MM.1S (cell line): ENCODE results near the gene SLC11A2.

Experiments used
- DNase-seq: peaks from one replicate; pipeline ENCODE4 v3.0.0-alpha.2; 2015
- H2AFZ ChIP-seq: fragments of 300-600 bp; sonication (generic); 2 replicates; pipeline ENCODE4 v1.6.0; 2016; ENCODE audit warnings: antibody characterized with exemption, low read length
- H3F3A ChIP-seq: fragments of 300-600 bp; sonication (generic); 2 replicates; pipeline ENCODE4 v1.6.1; 2016; ENCODE audit warnings: mild to moderate bottlenecking, antibody characterized with exemption, low read length, moderate library complexity, mixed read lengths; ENCODE audit not compliant: insufficient read depth
- H3K27ac ChIP-seq: fragments of 300-600 bp; sonication (generic); 2 replicates; pipeline ENCODE4 v1.5.1; 2016; ENCODE audit warnings: mild to moderate bottlenecking, low read length
- H3K27me3 ChIP-seq: fragments of 300-600 bp; sonication (generic); replicated peaks from 2 replicates; pipeline ENCODE4 v1.6.0; 2016; ENCODE audit warnings: low read length; ENCODE audit not compliant: insufficient read depth
- H3K36me3 ChIP-seq: fragments of 300-600 bp; sonication (generic); replicated peaks from 2 replicates; pipeline ENCODE4 v1.6.1; 2016; ENCODE audit warnings: mild to moderate bottlenecking, low read length, mixed read lengths; ENCODE audit not compliant: insufficient read depth
- H3K4me1 ChIP-seq: fragments of 300-600 bp; sonication (generic); 2 replicates; pipeline ENCODE4 v1.6.1; 2016; ENCODE audit warnings: low read length, mixed read lengths
- H3K4me2 ChIP-seq: fragments of 300-600 bp; sonication (generic); 2 replicates; pipeline ENCODE4 v1.6.0; 2016; ENCODE audit warnings: low read depth, low read length
- H3K4me3 ChIP-seq: fragments of 300-600 bp; sonication (generic); 2 replicates; pipeline ENCODE4 v1.5.1; 2016; ENCODE audit warnings: low read length, mixed read lengths
- H3K79me2 ChIP-seq: fragments of 300-600 bp; sonication (generic); 2 replicates; pipeline ENCODE4 v1.6.1; 2016; ENCODE audit warnings: mixed run types, low read length, mixed read lengths
- H3K9ac ChIP-seq: fragments of 300-600 bp; sonication (generic); 2 replicates; pipeline ENCODE4 v1.6.1; 2016; ENCODE audit warnings: low read length, mixed read lengths
- H3K9me2 ChIP-seq: fragments of 300-600 bp; sonication (generic); replicated peaks from 2 replicates; pipeline ENCODE4 v1.6.1; 2016; ENCODE audit warnings: mild to moderate bottlenecking, low read length, mixed read lengths; ENCODE audit not compliant: insufficient read depth
- H3K9me3 ChIP-seq: fragments of 300-600 bp; sonication (generic); replicated peaks from 2 replicates; pipeline ENCODE4 v1.6.1; 2016; ENCODE audit warnings: mild to moderate bottlenecking, low read length, mixed read lengths; ENCODE audit not compliant: insufficient read depth
- H4K20me1 ChIP-seq: fragments of 300-600 bp; sonication (generic); 2 replicates; pipeline ENCODE4 v1.6.1; 2016; ENCODE audit warnings: mild to moderate bottlenecking, low read length, moderate library complexity, mixed read lengths; ENCODE audit not compliant: insufficient read depth
- EZH2 ChIP-seq: fragments of 300-600 bp; sonication (generic); optimal IDR thresholded peaks from 2 replicates; pipeline ENCODE3; 2017; ENCODE audit warnings: low read depth, mild to moderate bottlenecking, antibody characterized with exemption, low read length, mixed read lengths
- EZH2phosphoT487 ChIP-seq: fragments of 300-600 bp; sonication (generic); IDR thresholded peaks from 2 replicates; pipeline ENCODE4 v1.6.1; 2018; ENCODE audit warnings: antibody characterized with exemption, low read length
- TF ChIP-seq, protein P1 (sequence below): fragments of 300-600 bp; sonication (generic); IDR thresholded peaks from 2 replicates; pipeline ENCODE4 v1.5.1; 2016; ENCODE audit warnings: antibody characterized with exemption, low read length, mixed read lengths

SLC11A2 gene

DNA sequence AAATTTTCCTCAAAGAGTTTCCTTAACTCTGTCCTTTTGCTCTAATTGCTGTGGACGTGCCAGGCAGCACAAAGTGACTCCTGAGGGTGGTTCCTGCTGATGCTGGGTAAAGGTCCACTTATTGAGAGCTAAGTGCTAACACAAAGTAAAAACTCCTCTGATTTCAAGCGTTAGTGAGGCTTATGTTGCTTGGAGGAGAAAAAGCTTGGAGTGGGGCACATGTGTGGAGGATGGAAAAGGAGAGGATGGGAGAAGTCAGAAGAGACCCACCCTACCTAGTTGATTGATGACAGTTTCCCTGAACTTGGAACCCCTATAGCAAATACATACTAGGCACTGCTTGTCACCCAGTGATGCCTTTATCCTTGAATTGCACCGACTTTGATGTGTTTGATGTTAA is 10.1 kb upstream of the SLC11A2 start:
- H2AFZ ChIP-seq, result no peak overlapping the region
- no peaks in the 10 kb centered on the region for H4K20me1 ChIP-seq
- H3K27me3 ChIP-seq, result no peaks in the 10 kb centered on the region
- no peak overlapping the region for H3K4me2 ChIP-seq
- no peak overlapping the region for H3K27ac ChIP-seq
- no peaks in the 10 kb centered on the region for H3K4me1 ChIP-seq
- no peaks in the 10 kb centered on the region for H3K36me3 ChIP-seq
- H3K9ac ChIP-seq, result no peak overlapping the region
- H3K9me3 ChIP-seq, result no peaks in the 10 kb centered on the region
- no peak for DNase-seq
- H3K9me2 ChIP-seq, result no peaks in the 10 kb centered on the region
- H3F3A ChIP-seq, result no peaks in the 10 kb centered on the region
- no peak overlapping the region for H3K4me3 ChIP-seq
- TF ChIP-seq, protein P1, sequence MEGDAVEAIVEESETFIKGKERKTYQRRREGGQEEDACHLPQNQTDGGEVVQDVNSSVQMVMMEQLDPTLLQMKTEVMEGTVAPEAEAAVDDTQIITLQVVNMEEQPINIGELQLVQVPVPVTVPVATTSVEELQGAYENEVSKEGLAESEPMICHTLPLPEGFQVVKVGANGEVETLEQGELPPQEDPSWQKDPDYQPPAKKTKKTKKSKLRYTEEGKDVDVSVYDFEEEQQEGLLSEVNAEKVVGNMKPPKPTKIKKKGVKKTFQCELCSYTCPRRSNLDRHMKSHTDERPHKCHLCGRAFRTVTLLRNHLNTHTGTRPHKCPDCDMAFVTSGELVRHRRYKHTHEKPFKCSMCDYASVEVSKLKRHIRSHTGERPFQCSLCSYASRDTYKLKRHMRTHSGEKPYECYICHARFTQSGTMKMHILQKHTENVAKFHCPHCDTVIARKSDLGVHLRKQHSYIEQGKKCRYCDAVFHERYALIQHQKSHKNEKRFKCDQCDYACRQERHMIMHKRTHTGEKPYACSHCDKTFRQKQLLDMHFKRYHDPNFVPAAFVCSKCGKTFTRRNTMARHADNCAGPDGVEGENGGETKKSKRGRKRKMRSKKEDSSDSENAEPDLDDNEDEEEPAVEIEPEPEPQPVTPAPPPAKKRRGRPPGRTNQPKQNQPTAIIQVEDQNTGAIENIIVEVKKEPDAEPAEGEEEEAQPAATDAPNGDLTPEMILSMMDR, result no peak
- H3K79me2 ChIP-seq, result no peaks in the 10 kb centered on the region

DNA sequence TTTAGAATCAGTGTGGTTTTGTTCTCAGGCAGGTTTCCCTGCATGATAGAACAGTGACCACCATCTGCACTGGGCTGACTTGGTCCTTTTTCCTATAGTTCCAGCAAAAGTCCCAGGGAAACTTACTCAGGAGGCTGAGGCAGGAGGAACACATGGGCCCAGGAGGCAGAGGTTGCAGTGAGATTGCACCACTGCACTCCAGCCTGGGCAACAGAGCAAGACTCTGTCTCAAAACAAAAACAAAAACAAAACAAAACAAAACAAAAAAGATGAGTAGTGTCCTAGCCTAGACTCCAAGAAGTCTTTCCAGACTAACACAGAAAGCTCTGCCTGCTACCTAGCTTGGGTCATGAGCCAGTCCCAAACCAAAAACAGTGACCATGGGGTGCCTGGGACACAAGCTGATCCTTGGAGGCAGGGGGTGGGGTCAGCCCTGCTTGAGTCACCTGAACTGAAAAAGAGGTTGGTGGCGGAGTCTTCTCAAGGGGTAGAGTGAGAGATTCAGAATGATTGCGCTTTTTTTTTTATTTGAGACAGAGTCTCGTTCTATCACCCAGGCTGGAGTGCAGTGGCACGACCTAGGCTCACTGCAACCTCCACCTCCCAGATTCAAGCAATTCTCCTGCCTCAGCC is 7.4 kb upstream of the SLC11A2 start:
- Histone ChIP-seq H3K4me1 (peaks cover 3% of the 10 kb centered on the region; the same call in 1 of the 2 replicates), H2AFZ (no peak overlapping the region), H3K36me3 (no peaks in the 10 kb centered on the region), H3F3A (peaks cover 3% of the 10 kb centered on the region), H3K9ac (no peak overlapping the region), H3K4me2 (no peak overlapping the region), H4K20me1 (no peaks in the 10 kb centered on the region), H3K27me3 (no peaks in the 10 kb centered on the region), H3K9me2 (no peaks in the 10 kb centered on the region), H3K79me2 (no peaks in the 10 kb centered on the region), H3K4me3 (no peak overlapping the region), H3K27ac (no peak overlapping the region), H3K9me3 (no peaks in the 10 kb centered on the region)
- TF ChIP-seq, protein P1, result no peak
- TF ChIP-seq EZH2phosphoT487 (no peak), EZH2 (no peak)
- no peak for DNase-seq

DNA sequence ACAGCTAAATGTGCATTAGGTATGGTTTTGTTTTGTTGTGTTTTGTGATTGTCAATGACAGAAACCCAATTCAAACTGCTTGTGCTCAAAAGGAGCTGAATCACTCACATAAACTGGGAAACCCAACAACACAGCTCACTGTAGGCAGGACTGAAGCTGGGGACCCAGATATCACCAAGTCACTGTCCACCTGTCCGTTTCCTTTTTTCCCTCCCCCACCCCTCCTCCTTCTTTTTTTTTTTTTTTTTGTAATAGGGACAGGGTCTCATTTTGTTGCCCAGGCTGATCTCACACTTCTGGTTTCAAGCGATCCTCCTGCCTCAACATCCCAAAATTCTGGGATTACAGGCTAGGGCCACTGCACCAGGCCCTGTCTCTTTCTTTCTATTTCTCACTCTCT is 6.9 kb upstream of the SLC11A2 start:
- no peak for DNase-seq
- Histone ChIP-seq H3K9ac (no peak overlapping the region), H3K9me3 (no peaks in the 10 kb centered on the region), H3K4me3 (no peak overlapping the region), H4K20me1 (no peaks in the 10 kb centered on the region), H3K4me2 (no peak overlapping the region), H3F3A (peaks cover 7% of the 10 kb centered on the region), H3K27me3 (no peaks in the 10 kb centered on the region), H3K36me3 (no peaks in the 10 kb centered on the region), H3K9me2 (no peaks in the 10 kb centered on the region), H3K79me2 (no peaks in the 10 kb centered on the region), H2AFZ (no peak overlapping the region), H3K4me1 (peaks cover 8% of the 10 kb centered on the region), H3K27ac (no peak overlapping the region)
- TF ChIP-seq EZH2, result no peak
- TF ChIP-seq EZH2phosphoT487, result no peak
- TF ChIP-seq, protein P1, result no peak
